Memory B cell (primary cell): ENCODE data around the gene SOWAHA.
"Not testable (repeated sequence)": the region's sequence is repeated elsewhere in the genome, so short reads cannot be mapped to it uniquely, and the experiment has no call there.

ENCODE experiments used
- ATAC-seq: fragments of 150-1000 bp; cut with Tn5 transposase; 2 replicates; pipeline ENCODE4 v1.10.0; 2021; ENCODE audit warnings: low read depth, mild to moderate bottlenecking, moderate library complexity
- DNase-seq, 2 donors: peaks; one replicate each; pipeline ENCODE4 v3.0.0; 2022; ENCODE audit warnings: low spot score in 2 of 2
- H3K27ac Mint-ChIP-seq: one replicate; pipeline ENCODE4 v1.8.0; 2022; ENCODE audit warnings: mild to moderate bottlenecking, moderate library complexity, mixed read lengths
- H3K27me3 Mint-ChIP-seq: one replicate; pipeline ENCODE4 v1.8.0; 2022; ENCODE audit warnings: mixed read lengths
- H3K36me3 Mint-ChIP-seq: one replicate; pipeline ENCODE4 v1.8.0; 2022; ENCODE audit warnings: mild to moderate bottlenecking, mixed read lengths
- H3K4me1 Mint-ChIP-seq: one replicate; pipeline ENCODE4 v1.8.0; 2022; ENCODE audit warnings: mixed read lengths
- H3K4me3 Mint-ChIP-seq: one replicate; pipeline ENCODE4 v1.8.0; 2022; ENCODE audit warnings: mild to moderate bottlenecking, moderate library complexity, mixed read lengths
- H3K9me3 Mint-ChIP-seq: one replicate; pipeline ENCODE4 v1.8.0; 2022; ENCODE audit warnings: mixed read lengths

The SOWAHA gene

GRCh38 chr5:132785864-132786263, 27.2 kb upstream of the SOWAHA start:
- no peak overlapping the region for H3K4me3 Mint-ChIP-seq
- no peak for DNase-seq
- H3K4me1 Mint-ChIP-seq = peaks cover 3% of the 10 kb centered on the region
- no peaks in the 10 kb centered on the region for H3K9me3 Mint-ChIP-seq
- ATAC-seq = no peak
- H3K36me3 Mint-ChIP-seq = peaks cover 2% of the 10 kb centered on the region
- peaks cover 24% of the 10 kb centered on the region for H3K27me3 Mint-ChIP-seq
- no peak overlapping the region for H3K27ac Mint-ChIP-seq

- no peak overlapping the region for H3K4me3 Mint-ChIP-seq
- H3K27me3 Mint-ChIP-seq = peaks cover 24% of the 10 kb centered on the region
- no peak overlapping the region for H3K27ac Mint-ChIP-seq
- H3K9me3 Mint-ChIP-seq = no peaks in the 10 kb centered on the region
- ATAC-seq (no peak), DNase-seq (no peak)
- H3K36me3 Mint-ChIP-seq = peaks cover 2% of the 10 kb centered on the region
- H3K4me1 Mint-ChIP-seq = peaks cover 3% of the 10 kb centered on the region
Observed at GRCh38 chr5:132787076-132787475, 26.0 kb upstream of the SOWAHA start.

GRCh38 chr5:132788508-132788907, 24.6 kb upstream of the SOWAHA start:
- H3K27ac Mint-ChIP-seq = no peak overlapping the region
- no peak for DNase-seq
- H3K27me3 Mint-ChIP-seq = peaks cover 27% of the 10 kb centered on the region
- H3K4me1 Mint-ChIP-seq = peaks cover 3% of the 10 kb centered on the region
- H3K9me3 Mint-ChIP-seq = no peaks in the 10 kb centered on the region
- H3K36me3 Mint-ChIP-seq = peaks cover 2% of the 10 kb centered on the region
- ATAC-seq = no peak
- no peak overlapping the region for H3K4me3 Mint-ChIP-seq

- no peak for DNase-seq
- no peak for ATAC-seq
- peaks cover 3% of the 10 kb centered on the region for H3K4me1 Mint-ChIP-seq
- peaks cover 27% of the 10 kb centered on the region for H3K27me3 Mint-ChIP-seq
- no peak overlapping the region for H3K27ac Mint-ChIP-seq
- H3K9me3 Mint-ChIP-seq = no peaks in the 10 kb centered on the region
- H3K36me3 Mint-ChIP-seq = peaks cover 2% of the 10 kb centered on the region
- no peak overlapping the region for H3K4me3 Mint-ChIP-seq
Observed at GRCh38 chr5:132788990-132789886, 23.9 kb upstream of the SOWAHA start.

GRCh38 chr5:132790201-132790865, 22.8 kb upstream of the SOWAHA start:
- Mint-ChIP-seq H3K36me3 (peaks cover 2% of the 10 kb centered on the region), H3K4me3 (no peak overlapping the region), H3K4me1 (no peaks in the 10 kb centered on the region), H3K27me3 (peaks cover 25% of the 10 kb centered on the region), H3K9me3 (no peaks in the 10 kb centered on the region), H3K27ac (no peak overlapping the region)
- ATAC-seq (no peak), DNase-seq (no peak)

GRCh38 chr5:132791026-132791425, 22.1 kb upstream of the SOWAHA start:
- no peak for ATAC-seq

GRCh38 chr5:132797651-132798050, 15.5 kb upstream of the SOWAHA start:
- peaks cover 20% of the 10 kb centered on the region for H3K27me3 Mint-ChIP-seq
- no peaks in the 10 kb centered on the region for H3K9me3 Mint-ChIP-seq
- no peaks in the 10 kb centered on the region for H3K4me1 Mint-ChIP-seq
- DNase-seq (no peak), ATAC-seq (no peak)
- no peak overlapping the region for H3K27ac Mint-ChIP-seq
- H3K36me3 Mint-ChIP-seq = no peaks in the 10 kb centered on the region
- no peak overlapping the region for H3K4me3 Mint-ChIP-seq

More at GRCh38 chr5:132791026-132791425, 22.1 kb upstream of the SOWAHA start:
- Mint-ChIP-seq H3K36me3 (peaks cover 2% of the 10 kb centered on the region), H3K27ac (no peak overlapping the region), H3K9me3 (no peaks in the 10 kb centered on the region), H3K27me3 (peaks cover 22% of the 10 kb centered on the region), H3K4me3 (no peak overlapping the region), H3K4me1 (no peaks in the 10 kb centered on the region)
- no peak for DNase-seq

- H3K9me3 Mint-ChIP-seq = no peaks in the 10 kb centered on the region
- H3K27ac Mint-ChIP-seq = no peak overlapping the region
- H3K4me1 Mint-ChIP-seq = peaks cover 6% of the 10 kb centered on the region
- H3K27me3 Mint-ChIP-seq = peaks cover 23% of the 10 kb centered on the region
- ATAC-seq = no peak
- no peak for DNase-seq
- no peaks in the 10 kb centered on the region for H3K36me3 Mint-ChIP-seq
- H3K4me3 Mint-ChIP-seq = no peak overlapping the region
Observed at GRCh38 chr5:132799392-132799791, 13.7 kb upstream of the SOWAHA start.

GRCh38 chr5:132800545-132800944, 12.6 kb upstream of the SOWAHA start:
- Mint-ChIP-seq H3K4me3 (no peak overlapping the region), H3K27ac (no peak overlapping the region), H3K9me3 (no peaks in the 10 kb centered on the region), H3K4me1 (peaks cover 7% of the 10 kb centered on the region), H3K36me3 (no peaks in the 10 kb centered on the region), H3K27me3 (peaks cover 23% of the 10 kb centered on the region)
- ATAC-seq (no peak), DNase-seq (no peak)

GRCh38 chr5:132802044-132802684, 10.9 kb upstream of the SOWAHA start:
- Mint-ChIP-seq H3K4me1 (peaks cover 7% of the 10 kb centered on the region), H3K36me3 (no peaks in the 10 kb centered on the region), H3K27ac (no peak overlapping the region), H3K27me3 (peaks cover 18% of the 10 kb centered on the region), H3K9me3 (no peaks in the 10 kb centered on the region), H3K4me3 (no peak overlapping the region)
- ATAC-seq (no peak), DNase-seq (no peak)

- H3K27me3 Mint-ChIP-seq = peaks cover 16% of the 10 kb centered on the region
- not testable (repeated sequence) for H3K9me3 Mint-ChIP-seq, H3K4me3 Mint-ChIP-seq, DNase-seq, ATAC-seq, H3K27ac Mint-ChIP-seq, H3K4me1 Mint-ChIP-seq, H3K36me3 Mint-ChIP-seq
Observed at GRCh38 chr5:132802685-132803066, 10.4 kb upstream of the SOWAHA start.

- H3K27ac Mint-ChIP-seq, H3K9me3 Mint-ChIP-seq, H3K36me3 Mint-ChIP-seq, H3K4me3 Mint-ChIP-seq, DNase-seq, ATAC-seq, H3K4me1 Mint-ChIP-seq: not testable (repeated sequence)
- peaks cover 14% of the 10 kb centered on the region for H3K27me3 Mint-ChIP-seq
Observed at GRCh38 chr5:132804219-132804618, 8.9 kb upstream of the SOWAHA start.

GRCh38 chr5:132805872-132806271, 7.2 kb upstream of the SOWAHA start:
- not testable (repeated sequence) for ATAC-seq, H3K9me3 Mint-ChIP-seq

GRCh38 chr5:132806804-132807162, 6.3 kb upstream of the SOWAHA start:
- not testable (repeated sequence) for DNase-seq, H3K9me3 Mint-ChIP-seq, H3K36me3 Mint-ChIP-seq, H3K4me1 Mint-ChIP-seq, ATAC-seq, H3K4me3 Mint-ChIP-seq, H3K27ac Mint-ChIP-seq
- peaks cover 17% of the 10 kb centered on the region for H3K27me3 Mint-ChIP-seq

More at GRCh38 chr5:132805872-132806271, 7.2 kb upstream of the SOWAHA start:
- not testable (repeated sequence) for DNase-seq, H3K4me1 Mint-ChIP-seq, H3K36me3 Mint-ChIP-seq, H3K4me3 Mint-ChIP-seq, H3K27ac Mint-ChIP-seq
- peaks cover 20% of the 10 kb centered on the region for H3K27me3 Mint-ChIP-seq
